Islet precursor cell (in vitro differentiated cells): ENCODE measurements around the gene PCDHAC2.
A peak's percentile ranks its signal among the peaks of the same experiment; 100 is the strongest.

Source experiments
- DNase-seq: peaks from one replicate; pipeline ENCODE4 v3.0.0-alpha.2; 2018

Gene PCDHAC2

GRCh38 chr5:140989254-140990020, 23.2 kb downstream of the PCDHAC2 start:
- DNase-seq = no peak

- no peak for DNase-seq
Measured at GRCh38 chr5:140992828-140993227, 26.6 kb downstream of the PCDHAC2 start.

- no peak for DNase-seq
Measured at GRCh38 chr5:140996060-140996459, 29.8 kb downstream of the PCDHAC2 start.

GRCh38 chr5:140998921-140999410, 32.7 kb downstream of the PCDHAC2 start:
- DNase-seq = no peak

- DNase-seq = peak; percentile 76
Measured at GRCh38 chr5:141001446-141001843, 35.2 kb downstream of the PCDHAC2 start.

GRCh38 chr5:141001844-141002604, 35.7 kb downstream of the PCDHAC2 start:
- peak; percentile 93 for DNase-seq

GRCh38 chr5:141002605-141002965, 36.3 kb downstream of the PCDHAC2 start:
- DNase-seq = no peak

- DNase-seq = no peak
Measured at GRCh38 chr5:141003031-141003430, 36.8 kb downstream of the PCDHAC2 start.

- peak; percentile 97 for DNase-seq
Measured at GRCh38 chr5:141003791-141004611, 37.7 kb downstream of the PCDHAC2 start.

GRCh38 chr5:141007791-141008190, 41.5 kb downstream of the PCDHAC2 start:
- DNase-seq = no peak

GRCh38 chr5:141010047-141010793, 43.9 kb downstream of the PCDHAC2 start:
- peak; percentile 57 for DNase-seq

- DNase-seq = no peak
Measured at GRCh38 chr5:141017943-141018342, 51.7 kb downstream of the PCDHAC2 start.
